ENCODE measurements around the gene CHST15. TPM values are rescaled to one million over a fixed set of nuclear protein-coding genes. Genes with fewer than 3 reads are reported as not detected.
A peak's percentile ranks its signal among the peaks of the same experiment; 100 is the strongest.
"Not testable (repeated sequence)": the region's sequence is repeated elsewhere in the genome, so short reads cannot be mapped to it uniquely, and the experiment has no call there.

CHST15 gene
- total RNA-seq, 1 experiment from 2014 or later: not detected

- in situ Hi-C loops (cut with HindIII; ENCODE audit: low sequenced_read_pairs): no loop called here
- no peak for DNase-seq (ENCODE audit: low spot score)
Measured at GRCh38 chr10:124104011-124104627, 10.7 kb upstream of the CHST15 start.

- no peak for DNase-seq (ENCODE audit: low spot score)
- in situ Hi-C loops (cut with HindIII; ENCODE audit: low sequenced_read_pairs): no loop called here
Measured at GRCh38 chr10:124101351-124101750, 8.0 kb upstream of the CHST15 start.

- DNase-seq (ENCODE audit: low spot score); in situ Hi-C loops (cut with HindIII; ENCODE audit: low sequenced_read_pairs): not testable (repeated sequence)
Measured at GRCh38 chr10:124100651-124101050, 7.3 kb upstream of the CHST15 start.

- in situ Hi-C loops (cut with HindIII; ENCODE audit: low sequenced_read_pairs): no loop called here
Measured at GRCh38 chr10:124100124-124100523, 6.7 kb upstream of the CHST15 start.

GRCh38 chr10:124099604-124100003 lies 6.2 kb upstream of the CHST15 start:
- in situ Hi-C loops (cut with HindIII; ENCODE audit: low sequenced_read_pairs): no loop called here

More at GRCh38 chr10:124100124-124100523, 6.7 kb upstream of the CHST15 start:
- DNase-seq (ENCODE audit: low spot score): no peak

GRCh38 chr10:124098575-124098974 lies 5.2 kb upstream of the CHST15 start:
- in situ Hi-C loops (cut with HindIII; ENCODE audit: low sequenced_read_pairs): no loop called here
- DNase-seq (ENCODE audit: low spot score): no peak

More at GRCh38 chr10:124099604-124100003, 6.2 kb upstream of the CHST15 start:
- DNase-seq (ENCODE audit: low spot score): no peak

- in situ Hi-C loops (cut with HindIII; ENCODE audit: low sequenced_read_pairs): no loop called here
- DNase-seq (ENCODE audit: low spot score): no peak
Measured at GRCh38 chr10:124097883-124098282, 4.5 kb upstream of the CHST15 start.

GRCh38 chr10:124096494-124096893 lies 3.1 kb upstream of the CHST15 start:
- DNase-seq (ENCODE audit: low spot score): no peak
- in situ Hi-C loops (cut with HindIII; ENCODE audit: low sequenced_read_pairs): no loop called here

GRCh38 chr10:124095801-124096200 lies 2.4 kb upstream of the CHST15 start:
- in situ Hi-C loops (cut with HindIII; ENCODE audit: low sequenced_read_pairs); DNase-seq (ENCODE audit: low spot score): not testable (repeated sequence)

GRCh38 chr10:124095096-124095495 lies 1.7 kb upstream of the CHST15 start:
- in situ Hi-C loops (cut with HindIII; ENCODE audit: low sequenced_read_pairs): no loop called here
- DNase-seq (ENCODE audit: low spot score): no peak

- DNase-seq (ENCODE audit: low spot score): no peak
- in situ Hi-C loops (cut with HindIII; ENCODE audit: low sequenced_read_pairs): no loop called here
Measured at GRCh38 chr10:124094419-124094785, 1.0 kb upstream of the CHST15 start.

- DNase-seq (ENCODE audit: low spot score): peak; percentile 21
Measured at GRCh38 chr10:124093774-124094418, 498 bp upstream of the CHST15 start.

GRCh38 chr10:124092250-124092859 lies 1.0 kb downstream of the CHST15 start:
- DNase-seq (ENCODE audit: low spot score): no peak
- in situ Hi-C loops (cut with HindIII; ENCODE audit: low sequenced_read_pairs): no loop called here

More at GRCh38 chr10:124093774-124094418, 498 bp upstream of the CHST15 start:
- in situ Hi-C loops (cut with HindIII; ENCODE audit: low sequenced_read_pairs): not testable (repeated sequence)

- in situ Hi-C loops (cut with HindIII; ENCODE audit: low sequenced_read_pairs): no loop called here
- DNase-seq (ENCODE audit: low spot score): no peak
Measured at GRCh38 chr10:124091646-124092249, 1.6 kb downstream of the CHST15 start.

- DNase-seq (ENCODE audit: low spot score): no peak
- in situ Hi-C loops (cut with HindIII; ENCODE audit: low sequenced_read_pairs): no loop called here
Measured at GRCh38 chr10:124090601-124091209, 2.7 kb downstream of the CHST15 start.

- in situ Hi-C loops (cut with HindIII; ENCODE audit: low sequenced_read_pairs): no loop called here
- no peak for DNase-seq (ENCODE audit: low spot score)
Measured at GRCh38 chr10:124089859-124090258, 3.5 kb downstream of the CHST15 start.

GRCh38 chr10:124088915-124089314 lies 4.5 kb downstream of the CHST15 start:
- DNase-seq (ENCODE audit: low spot score): no peak
- in situ Hi-C loops (cut with HindIII; ENCODE audit: low sequenced_read_pairs): no loop called here

- no peak for DNase-seq (ENCODE audit: low spot score)
- in situ Hi-C loops (cut with HindIII; ENCODE audit: low sequenced_read_pairs): no loop called here
Measured at GRCh38 chr10:124087672-124088634, 5.4 kb downstream of the CHST15 start.
